HepG2 (cell line): Measurements from ENCODE around the gene PIGX. TPM values are rescaled to one million over a fixed set of nuclear protein-coding genes. Genes with fewer than 3 reads are reported as not detected.

Source experiments
- ATAC-seq: fragments of 200-7000 bp; cut with Tn5 transposase; 3 replicates; pipeline ENCODE4 v1.9.1; 2020; ENCODE audit warnings: mild to moderate bottlenecking, moderate library complexity
- BruUV-seq: library from RNA; stranded (reverse); fragments of 400-500 nt; replicated peaks from 2 replicates; lab custom pipeline; 2021; lab: Mats Ljungman, UMichigan
- CTCF ChIA-PET: fragments of 300-600 bp; formaldehyde crosslinking; extraction: SDS; loops from one replicate; lab custom pipeline; 2021; ENCODE audit warnings: low total read pairs, inconsistent platforms, low intra/inter-chr PET ratio; lab: Yijun Ruan, JAX
- POLR2A ChIA-PET: fragments of 350-600 bp; sonication (Branson Sonifier 250); formaldehyde crosslinking; loops from one replicate; lab custom pipeline; 2020; ENCODE audit warnings: antibody characterized with exemption, inconsistent platforms; lab: Yijun Ruan, JAX
- DNase-seq: peaks from one replicate; pipeline ENCODE4 v3.0.0-alpha.2; 2015; ENCODE audit warnings: low spot score
- FAIRE-seq: peaks from 3 replicates; lab custom pipeline; 2011; peaks lifted over from hg19 to GRCh38; lab: Jason Lieb, UNC
- H2AFZ ChIP-seq: one replicate; pipeline ENCODE4 v1.6.1; 2011; ENCODE audit warnings: low read length, inconsistent platforms
- H3K27ac ChIP-seq: fragments of 300-600 bp; 3 replicates; pipeline ENCODE4 v1.8.0; 2011; ENCODE audit warnings: mixed run types, mild to moderate bottlenecking, mixed read lengths, low read length, inconsistent platforms; ENCODE audit not compliant: insufficient read depth; ENCODE audit errors: extremely low read length
- H3K27me3 ChIP-seq, 2 experiments: fragments of 200-600 bp in 1 of 2; 2 replicates in 1 of 2; 3 replicates in 1 of 2; pipeline versions ENCODE4 v1.6.0 to v1.8.0; 2011; ENCODE audit warnings: low read length in 2 of 2, mild to moderate bottlenecking in 2 of 2, moderate library complexity in 2 of 2, inconsistent platforms in 1 of 2; ENCODE audit not compliant: insufficient read depth in 2 of 2, control insufficient read depth in 1 of 2
- H3K36me3 ChIP-seq, 2 experiments: fragments of 200-600 bp in 1 of 2; replicated peaks in 1 of 2; 2 replicates in 1 of 2; 3 replicates in 1 of 2; pipeline versions ENCODE4 v1.5.1 to v1.8.0; 2011; ENCODE audit warnings: low read length in 2 of 2, inconsistent platforms in 1 of 2; ENCODE audit not compliant: insufficient read depth in 2 of 2, control insufficient read depth in 1 of 2
- H3K4me1 ChIP-seq: 2 replicates; pipeline ENCODE4 v1.5.1; 2012; ENCODE audit warnings: low read length, inconsistent platforms; ENCODE audit not compliant: insufficient read depth
- H3K4me2 ChIP-seq: 2 replicates; pipeline ENCODE4 v1.6.0; 2011; ENCODE audit warnings: low read depth, low read length, inconsistent platforms
- H3K4me3 ChIP-seq, 3 experiments: fragments of 200-600 bp in 1 of 3; sonication (generic), shearing (Covaris generic) in 1 of 3; replicated peaks in 1 of 3; 2 replicates each; pipeline ENCODE4 v1.5.1; 2011 to 2016; ENCODE audit warnings: low read length in 3 of 3, inconsistent platforms in 2 of 3, low read depth in 2 of 3, mild to moderate bottlenecking in 2 of 3, control low read depth in 1 of 3, mixed read lengths in 1 of 3; ENCODE audit not compliant: insufficient read depth in 1 of 3
- H3K79me2 ChIP-seq: one replicate; pipeline ENCODE4 v1.6.1; 2011; ENCODE audit warnings: low read length, inconsistent platforms; ENCODE audit not compliant: insufficient read depth
- H3K9ac ChIP-seq: 2 replicates; pipeline ENCODE4 v1.6.0; 2011; ENCODE audit warnings: mild to moderate bottlenecking, low read depth, low read length, inconsistent platforms; ENCODE audit not compliant: insufficient read depth
- H3K9me3 ChIP-seq: 2 replicates; pipeline ENCODE4 v1.5.1; 2012; ENCODE audit warnings: mild to moderate bottlenecking, low read length
- H4K20me1 ChIP-seq: 2 replicates; pipeline ENCODE4 v1.6.0; 2011; ENCODE audit warnings: inconsistent platforms, mild to moderate bottlenecking, low read length, moderate library complexity; ENCODE audit not compliant: insufficient read depth
- ADNP ChIP-seq: sonication (generic); formaldehyde crosslinking; IDR thresholded peaks from 2 replicates; pipeline ENCODE4 v1.4.0; 2020; ENCODE audit warnings: missing genetic modification reagents
- AHDC1 ChIP-seq: sonication (generic); formaldehyde crosslinking; IDR thresholded peaks from 2 replicates; pipeline ENCODE4 v1.5.1; 2020; ENCODE audit warnings: mild to moderate bottlenecking, missing genetic modification reagents, borderline replicate concordance
- GRHL1 ChIP-seq: sonication (generic); formaldehyde crosslinking; conservative IDR thresholded peaks from 2 replicates; pipeline ENCODE4 v1.8.0; 2022; ENCODE audit warnings: missing genetic modification reagents
- HIVEP1 ChIP-seq: sonication (generic); formaldehyde crosslinking; IDR thresholded peaks from 2 replicates; pipeline ENCODE4 v1.4.0; 2020; ENCODE audit warnings: mild to moderate bottlenecking, missing genetic modification reagents
- KLF13 ChIP-seq: sonication (generic); formaldehyde crosslinking; IDR thresholded peaks from 2 replicates; pipeline ENCODE4 v1.4.0; 2020; ENCODE audit warnings: mild to moderate bottlenecking, missing genetic modification reagents
- NFE2L1 ChIP-seq: sonication (generic); formaldehyde crosslinking; IDR thresholded peaks from 2 replicates; pipeline ENCODE4 v1.4.0; 2020; ENCODE audit warnings: missing genetic modification reagents, mild to moderate bottlenecking, borderline replicate concordance
- RXRA ChIP-seq: sonication (generic); formaldehyde crosslinking; IDR thresholded peaks from 2 replicates; pipeline ENCODE4 v1.5.1; 2020; ENCODE audit warnings: missing genetic modification reagents
- THAP8 ChIP-seq: sonication (generic); formaldehyde crosslinking; IDR thresholded peaks from 2 replicates; pipeline ENCODE4 v1.5.1; 2020; ENCODE audit warnings: missing genetic modification reagents, mild to moderate bottlenecking, borderline replicate concordance
- ZNF280D ChIP-seq: sonication (generic); formaldehyde crosslinking; IDR thresholded peaks from 2 replicates; pipeline ENCODE4 v1.5.1; 2020; ENCODE audit warnings: mild to moderate bottlenecking, missing genetic modification reagents
- ZNF576 ChIP-seq: sonication (generic); formaldehyde crosslinking; IDR thresholded peaks from 2 replicates; pipeline ENCODE4 v1.4.0; 2020; ENCODE audit warnings: mild to moderate bottlenecking, missing genetic modification reagents
- WGBS: methylation state at CpG from one replicate; pipeline ENCODE4 v1.1.6; 2017; ENCODE audit warnings: low lambda C conversion rate; 5-methylcytosine and 5-hydroxymethylcytosine counted together
- in situ Hi-C: cut with HindIII; loops from 2 replicates; pipeline ENCODE4 v1.10.0; 2017; ENCODE audit warnings: low pct_unique_long_range_greater_than_20kb; ENCODE audit not compliant: extremely low pct_ligation_motif_present
- intact Hi-C: fragments of 100-400 bp; cut with micrococcal nuclease; formaldehyde crosslinking; loops from one replicate; pipeline ENCODE4 v1.10.0; 2022; ENCODE audit not compliant: unreplicated experiment
- polyA plus RNA-seq, 8 experiments: library from polyadenylated mRNA; depleted of rRNA in 3 of 8; stranded (reverse) in 7 of 8; unstranded in 1 of 8; fragments of >200 nt; fragmentation: Illumina TruSeq in 4 of 8; extraction: Trizol in 4 of 8; gene quantifications; 2 replicates each; pipeline versions ENCODE4 v1.2.1 to v1.2.3, GENCODE V29; 2011 to 2016; ENCODE audit warnings: low read depth in 4 of 8, missing spikeins in 1 of 8, mixed read lengths in 1 of 8; ENCODE audit not compliant: insufficient read depth in 1 of 8
- total RNA-seq, 5 experiments: library from RNA; depleted of rRNA; stranded (reverse); fragments of >200 nt; fragmentation: Illumina TruSeq; extraction: Trizol; gene quantifications; 2 replicates each; pipeline ENCODE4 v1.2.3, GENCODE V29; 2016; ENCODE audit warnings: low read depth in 1 of 5

PIGX gene
- total and polyA plus RNA-seq, 2 of the 13 experiments (the other 11 are each of a cell fraction or from before 2014, with no cell fraction given): 13.2 to 21.3 TPM

GRCh38 chr3:196777836-196778235 lies 65.7 kb downstream of the PIGX start (continued):
- no peak for TF ChIP-seq ZNF576 (CRISPR knock-in tag)
- TF ChIP-seq THAP8 (CRISPR knock-in tag): no peak
- no peak for TF ChIP-seq AHDC1

GRCh38 chr3:196778755-196779154 lies 66.6 kb downstream of the PIGX start:
- ATAC-seq: no peak

More at GRCh38 chr3:196778755-196779154, 66.6 kb downstream of the PIGX start:
- no peaks in the 10 kb centered on the region for H3K9me3 ChIP-seq
- H3K79me2 ChIP-seq: peaks cover 82% of the 10 kb centered on the region
- H2AFZ ChIP-seq: no peak overlapping the region
- ChIA-PET CTCF (no interaction called here), POLR2A (no interaction called here)
- peaks cover 20% of the 10 kb centered on the region for H3K4me1 ChIP-seq
- no peak for DNase-seq
- H3K4me2 ChIP-seq: no peak overlapping the region
- no TSS peak for BruUV-seq
- H3K9ac ChIP-seq: no peak overlapping the region
- H4K20me1 ChIP-seq: peaks cover 14% of the 10 kb centered on the region
- in situ Hi-C loops: no loop called here
- no peak for TF ChIP-seq GRHL1 (CRISPR knock-in tag)
- no peak for TF ChIP-seq HIVEP1 (CRISPR knock-in tag)
- TF ChIP-seq KLF13 (CRISPR knock-in tag): no peak
- no peak for TF ChIP-seq RXRA (CRISPR knock-in tag)
- TF ChIP-seq NFE2L1 (CRISPR knock-in tag): no peak
- TF ChIP-seq ZNF280D (CRISPR knock-in tag): no peak
- TF ChIP-seq ADNP (CRISPR knock-in tag): no peak
- WGBS: 93% methylated on average over 4 of the region's 4 CpGs
- no peak overlapping the region for H3K27ac ChIP-seq
- no peak for FAIRE-seq
- H3K36me3 ChIP-seq: peaks cover 5 to 28% of the 10 kb centered on the region in 2 experiments; a peak in 4 of 5 replicates
- intact Hi-C loops: no loop called here
- H3K27me3 ChIP-seq: no peaks in the 10 kb centered on the region
- H3K4me3 ChIP-seq: no peak overlapping the region
